Measurements from ENCODE around the gene PRSS53. TPM values are rescaled to one million over a fixed set of nuclear protein-coding genes. Genes with fewer than 3 reads are reported as not detected.

PRSS53 gene
- total RNA-seq, 1 donor from 2014 or later, result 7.5 TPM

GRCh38 chr16:31052114-31052513 lies 36.6 kb downstream of the PRSS53 start:
- Histone ChIP-seq H3K27me3 (no peaks in the 10 kb centered on the region), H3K4me1 (no peaks in the 10 kb centered on the region), H3K36me3 (no peaks in the 10 kb centered on the region), H3K27ac (no peak overlapping the region), H3K9me3 (no peaks in the 10 kb centered on the region), H3K4me3 (no peak overlapping the region)
- intact Hi-C loops (cut with DNase I), result no loop called here
- TF ChIP-seq CTCF (IDR thresholded peaks at IDR 0.05), result no peak
- DNase-seq (ENCODE audit: low spot score in 2 of 2), result peak in 1 of 2 donors; percentile 74

- Histone ChIP-seq H3K27me3 (no peaks in the 10 kb centered on the region), H3K4me3 (no peak overlapping the region), H3K27ac (no peak overlapping the region), H3K4me1 (no peaks in the 10 kb centered on the region), H3K36me3 (no peaks in the 10 kb centered on the region), H3K9me3 (no peaks in the 10 kb centered on the region)
- DNase-seq (ENCODE audit: low spot score in 2 of 2), result no peak
- TF ChIP-seq CTCF (IDR thresholded peaks at IDR 0.05), result no peak
- intact Hi-C loops (cut with DNase I), result no loop called here
These were observed 38.3 kb downstream of the PRSS53 start for GRCh38 chr16:31050280-31051030.

- intact Hi-C loops (cut with DNase I), result no loop called here
- H3K4me3 ChIP-seq, result no peak overlapping the region
- no peak overlapping the region for H3K27ac ChIP-seq
- no peaks in the 10 kb centered on the region for H3K27me3 ChIP-seq
- DNase-seq (ENCODE audit: low spot score in 2 of 2), result no peak
- H3K4me1 ChIP-seq, result no peaks in the 10 kb centered on the region
- H3K9me3 ChIP-seq, result no peaks in the 10 kb centered on the region
- no peak for TF ChIP-seq CTCF (IDR thresholded peaks at IDR 0.05)
- peaks cover 35 to 43% of the 10 kb centered on the region in 2 donors for H3K36me3 ChIP-seq
These were observed 44.8 kb downstream of the PRSS53 start for GRCh38 chr16:31043898-31044481.

GRCh38 chr16:31043352-31043751 lies 45.4 kb downstream of the PRSS53 start:
- H3K4me3 ChIP-seq, result no peak overlapping the region
- H3K27ac ChIP-seq, result no peak overlapping the region
- H3K27me3 ChIP-seq, result no peaks in the 10 kb centered on the region
- H3K4me1 ChIP-seq, result no peaks in the 10 kb centered on the region
- TF ChIP-seq CTCF (IDR thresholded peaks at IDR 0.05), result no peak
- H3K36me3 ChIP-seq, result peaks cover 41 to 49% of the 10 kb centered on the region in 2 donors
- no peaks in the 10 kb centered on the region for H3K9me3 ChIP-seq
- intact Hi-C loops (cut with DNase I), result no loop called here
- no peak for DNase-seq (ENCODE audit: low spot score in 2 of 2)

- no peak for TF ChIP-seq CTCF (IDR thresholded peaks at IDR 0.05)
- no peak for DNase-seq (ENCODE audit: low spot score in 2 of 2)
- no peaks in the 10 kb centered on the region for H3K4me1 ChIP-seq
- H3K36me3 ChIP-seq, result peaks cover 46 to 54% of the 10 kb centered on the region in 2 donors
- intact Hi-C loops (cut with DNase I), result no loop called here
- no peaks in the 10 kb centered on the region for H3K27me3 ChIP-seq
- no peak overlapping the region for H3K27ac ChIP-seq
- H3K4me3 ChIP-seq, result no peak overlapping the region
- no peaks in the 10 kb centered on the region for H3K9me3 ChIP-seq
These were observed 45.9 kb downstream of the PRSS53 start for GRCh38 chr16:31042866-31043265.

Data from ascending aorta (tissue), 2 donors.